Daoy (cell line): Measurements from ENCODE around the gene KRTAP4-3. TPM values are rescaled to one million over a fixed set of nuclear protein-coding genes. Genes with fewer than 3 reads are reported as not detected.
"Not testable (repeated sequence)": the region's sequence is repeated elsewhere in the genome, so short reads cannot be mapped to it uniquely, and the experiment has no call there.

Experiments used
- DNase-seq: peaks from one replicate; pipeline ENCODE4 v3.0.0-alpha.2; 2015; ENCODE audit warnings: low read depth
- total RNA-seq: library from RNA; depleted of rRNA; stranded (reverse); fragments of >200 nt; shearing (Covaris generic); gene quantifications from 2 replicates; pipeline ENCODE4 v1.2.3, GENCODE V29; 2014

Gene KRTAP4-3
- total RNA-seq, 1 experiment from 2014 or later: not detected

GRCh38 chr17:41153856-41154255, 14.2 kb downstream of the KRTAP4-3 start:
- DNase-seq: no peak

DNA sequence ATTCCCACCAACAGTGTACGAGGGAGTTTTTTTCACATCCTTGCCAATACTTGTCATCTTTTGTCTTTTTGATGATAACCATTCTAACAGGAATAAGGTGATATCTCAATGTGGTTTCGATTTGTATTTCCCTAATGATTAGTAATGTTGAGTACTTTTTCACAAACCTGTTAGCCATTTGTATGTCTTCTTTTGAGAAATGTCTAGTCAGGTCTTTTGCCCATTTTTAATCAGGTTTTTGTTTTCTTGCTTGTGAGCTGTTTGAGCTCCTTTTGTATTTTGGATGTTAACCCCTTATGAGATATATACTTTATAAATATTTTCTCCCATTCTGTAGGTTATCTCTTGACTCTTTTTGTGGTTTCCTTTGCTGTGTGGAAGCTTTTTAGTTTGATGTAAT, 16.5 kb downstream of the KRTAP4-3 start:
- DNase-seq: no peak

- DNase-seq: no peak
Observed at GRCh38 chr17:41150026-41150425, 18.0 kb downstream of the KRTAP4-3 start.

DNA sequence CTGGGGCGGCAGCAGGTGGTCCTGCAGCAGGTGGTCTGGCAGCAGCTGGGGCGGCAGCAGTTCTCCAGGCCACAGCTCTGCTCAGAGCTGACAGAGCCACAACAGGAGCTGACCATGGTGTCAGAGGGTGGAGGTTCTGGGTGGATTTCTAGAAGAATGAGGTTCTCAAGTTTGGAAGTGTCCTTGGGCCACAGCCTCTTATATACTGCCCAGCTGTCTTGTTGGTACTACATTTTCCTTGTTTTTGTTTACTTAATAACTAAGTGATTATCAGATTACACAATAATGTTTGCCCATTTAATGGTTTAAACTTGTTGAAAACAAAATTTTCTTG, 18.4 kb downstream of the KRTAP4-3 start, which contains the start of gene KRTAP4-5:
KRTAP4-5 (minus strand) TSS at position 174 of the 334 bp plus-strand sequence; CDS start at position 116, 58 bp downstream.
- DNase-seq: no peak

DNA sequence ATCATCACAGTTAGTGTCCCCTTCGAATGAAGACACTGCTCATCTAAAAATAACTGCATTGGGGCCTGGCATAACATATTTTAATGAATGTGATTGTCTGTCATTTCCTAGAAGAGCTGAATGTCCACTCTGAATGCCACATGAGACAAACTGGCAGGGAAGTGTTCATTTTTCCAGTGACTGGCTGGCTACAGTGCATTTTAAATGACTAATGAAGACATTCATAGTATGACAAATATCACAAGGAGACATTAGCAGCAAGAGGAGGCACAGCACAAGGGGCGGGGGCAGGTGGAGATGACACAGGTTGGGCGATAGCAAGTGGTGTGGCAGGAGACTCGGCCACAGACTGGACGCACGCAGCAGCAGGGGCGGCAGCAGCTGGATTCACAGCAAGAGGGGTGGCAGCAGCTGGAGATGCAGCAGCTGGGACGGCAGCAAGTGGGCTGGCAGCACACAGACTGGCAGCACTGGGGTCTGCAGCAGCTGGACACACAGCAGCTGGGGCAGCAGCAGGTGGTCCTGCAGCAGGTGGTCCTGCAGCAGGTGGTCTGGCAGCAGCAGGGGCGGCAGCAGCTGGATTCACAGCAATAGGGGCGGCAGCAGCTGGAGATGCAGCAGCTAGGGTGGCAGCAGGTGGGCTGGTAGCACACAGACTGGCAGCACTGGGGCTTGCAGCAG, 18.9 kb downstream of the KRTAP4-3 start:
- not testable (repeated sequence) for DNase-seq

GRCh38 chr17:41147531-41148204, 20.4 kb downstream of the KRTAP4-3 start:
- no peak for DNase-seq

GRCh38 chr17:41145261-41145660, 22.8 kb downstream of the KRTAP4-3 start:
- no peak for DNase-seq

GRCh38 chr17:41144846-41145245, 23.2 kb downstream of the KRTAP4-3 start:
- no peak for DNase-seq

DNA sequence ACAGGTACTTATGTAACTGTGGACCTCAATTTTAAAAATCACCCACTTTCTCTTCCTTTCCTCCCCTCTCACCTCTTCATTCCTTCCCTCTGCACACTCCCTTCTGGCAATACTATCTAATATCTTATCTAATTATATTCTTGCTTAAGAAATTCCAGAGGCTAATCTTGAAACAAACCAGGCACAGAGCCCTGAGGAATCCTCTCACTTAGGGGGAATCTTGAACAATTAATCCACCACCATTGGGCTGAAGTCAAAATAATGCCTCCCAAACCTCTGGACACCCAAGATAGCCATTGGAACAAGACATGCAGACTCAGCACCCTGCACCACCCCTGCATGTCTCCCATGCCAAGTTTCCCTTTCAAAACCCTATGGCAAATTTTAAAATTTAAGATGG, 26.7 kb downstream of the KRTAP4-3 start:
- no peak for DNase-seq

DNA sequence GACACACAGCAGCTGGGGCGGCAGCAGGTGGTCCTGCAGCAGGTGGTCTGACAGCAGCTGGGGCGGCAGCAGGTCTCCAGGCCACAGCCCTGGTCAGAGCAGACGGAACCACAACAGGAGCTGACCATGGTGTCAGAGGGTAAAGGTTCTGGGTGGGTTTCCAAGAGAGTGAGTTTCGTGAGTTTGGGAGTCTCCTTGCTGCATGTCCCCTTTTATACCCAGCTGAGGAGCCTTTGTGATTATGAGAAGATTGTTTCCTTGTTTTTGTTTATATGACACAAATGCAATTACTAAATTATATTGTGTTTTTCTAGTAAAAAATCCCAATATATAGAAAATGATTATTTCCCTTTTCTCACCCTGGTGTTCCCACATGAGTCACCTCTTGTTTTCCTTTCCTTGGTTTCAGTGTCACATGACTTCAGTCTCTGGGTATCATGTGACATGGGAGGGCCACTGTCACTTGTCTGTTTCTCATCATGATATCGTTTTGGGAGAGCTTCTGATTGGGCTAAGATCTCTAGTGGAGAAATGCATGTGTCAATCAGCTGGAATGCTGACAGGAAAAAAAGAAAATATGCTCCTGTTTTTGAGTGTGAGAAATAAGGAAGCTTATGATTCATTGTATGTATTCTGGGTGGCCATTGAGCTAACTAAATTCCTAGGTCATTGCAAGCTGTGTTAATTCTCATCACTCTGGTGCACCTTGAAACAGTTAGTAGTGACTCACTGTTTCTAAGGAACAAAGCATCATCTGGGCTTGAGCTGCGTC, 27.5 kb downstream of the KRTAP4-3 start, which contains the start of gene KRTAP4-6:
KRTAP4-6 (minus strand) TSS at position 185 of the 772 bp plus-strand sequence; CDS start at position 128, 57 bp downstream.
- peak; percentile 46 for DNase-seq

DNA sequence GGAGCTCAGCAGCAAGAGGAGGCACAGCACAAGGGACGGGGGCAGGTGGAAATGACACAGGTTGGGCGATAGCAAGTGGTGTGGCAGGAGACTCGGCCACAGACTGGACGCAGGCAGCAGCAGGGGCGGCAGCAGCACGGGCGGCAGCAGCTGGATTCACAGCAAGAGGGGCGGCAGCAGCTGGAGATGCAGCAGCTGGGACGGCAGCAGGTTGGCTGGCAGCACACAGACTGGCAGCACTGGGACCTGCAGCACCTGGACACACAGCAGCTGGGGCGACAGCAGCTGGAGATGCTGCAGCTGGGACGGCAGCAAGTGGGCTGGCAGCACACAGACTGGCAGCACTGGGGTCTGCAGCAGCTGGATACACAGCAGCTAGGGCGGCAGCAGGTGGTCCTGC, 28.2 kb downstream of the KRTAP4-3 start:
- not testable (repeated sequence) for DNase-seq

DNA sequence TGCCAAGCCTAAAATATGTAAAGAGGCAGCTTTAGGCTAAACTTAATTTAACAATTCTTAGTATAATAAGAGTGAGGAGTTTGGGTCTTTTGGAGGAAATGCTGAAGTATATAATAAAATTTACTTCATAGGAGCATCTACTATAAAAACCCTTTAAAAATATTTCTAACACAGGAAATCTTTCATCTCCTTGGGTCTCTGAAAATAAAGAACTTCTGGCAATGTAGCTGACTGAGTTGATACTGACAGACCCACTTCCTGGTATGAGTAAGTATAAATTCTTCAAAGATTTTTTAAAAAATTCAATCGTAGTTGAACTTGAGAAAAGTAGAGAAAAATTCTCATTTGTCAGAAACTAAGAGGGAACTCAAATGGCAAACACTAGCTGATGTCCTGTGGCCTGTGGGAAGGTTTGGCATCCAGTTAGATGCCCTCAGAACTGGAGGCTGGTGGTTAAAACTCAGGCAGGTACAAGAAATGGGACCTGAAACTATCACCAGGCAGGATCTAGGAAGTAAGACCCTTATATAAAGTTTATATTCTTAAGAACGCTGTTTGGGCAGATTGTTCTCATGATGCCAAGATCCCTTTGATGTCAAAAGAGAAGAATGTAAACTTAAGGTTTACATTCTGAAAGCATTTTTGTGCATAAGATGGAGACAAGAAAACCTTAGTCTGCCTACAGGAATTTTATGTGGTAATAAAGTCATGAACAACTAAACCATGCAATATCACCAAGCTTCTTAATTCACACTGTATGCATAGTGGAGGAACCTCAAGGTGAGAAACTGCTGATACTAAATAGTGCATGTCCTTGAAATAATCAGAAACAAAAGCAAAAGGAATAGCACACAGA, 33.9 kb downstream of the KRTAP4-3 start:
- no peak for DNase-seq

DNA sequence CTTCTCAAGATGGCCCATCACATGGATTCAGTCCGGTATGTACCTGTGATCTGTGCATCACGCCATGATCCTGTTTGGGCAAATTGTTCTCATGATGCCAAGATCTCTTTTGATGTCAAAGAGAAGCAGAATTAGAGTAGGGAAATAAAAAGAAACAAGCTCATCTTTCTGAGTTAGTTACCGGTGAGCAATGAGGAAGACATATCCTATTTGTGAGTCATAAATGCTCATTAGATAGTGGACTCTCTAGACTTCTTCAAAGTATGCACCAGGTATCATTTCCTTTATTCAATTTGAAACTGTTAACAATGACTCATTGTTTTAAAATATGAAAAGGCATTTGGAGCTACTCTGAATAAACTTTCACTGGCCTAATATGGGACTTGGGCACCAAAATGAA, 36.0 kb downstream of the KRTAP4-3 start:
- no peak for DNase-seq

GRCh38 chr17:41127371-41127770, 40.6 kb downstream of the KRTAP4-3 start:
- DNase-seq: no peak

DNA sequence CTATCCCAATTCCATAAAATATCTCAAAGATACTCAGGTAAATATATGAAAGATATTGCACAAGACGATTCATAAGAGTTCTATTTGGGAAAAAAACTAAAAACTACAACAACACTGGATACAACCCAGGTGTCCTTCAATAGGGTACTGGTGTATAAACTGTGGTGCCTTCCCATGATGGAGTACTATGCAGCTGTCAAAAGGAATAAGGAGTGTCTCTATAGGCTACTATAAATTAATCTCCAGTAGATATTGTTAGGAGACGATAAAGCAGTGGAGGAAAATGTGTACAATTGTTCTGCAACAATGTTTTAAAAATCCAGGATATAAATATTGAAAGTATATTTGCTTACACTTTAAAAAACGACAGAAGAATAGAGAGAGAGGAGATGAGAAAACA, 41.6 kb downstream of the KRTAP4-3 start:
- DNase-seq: no peak

DNA sequence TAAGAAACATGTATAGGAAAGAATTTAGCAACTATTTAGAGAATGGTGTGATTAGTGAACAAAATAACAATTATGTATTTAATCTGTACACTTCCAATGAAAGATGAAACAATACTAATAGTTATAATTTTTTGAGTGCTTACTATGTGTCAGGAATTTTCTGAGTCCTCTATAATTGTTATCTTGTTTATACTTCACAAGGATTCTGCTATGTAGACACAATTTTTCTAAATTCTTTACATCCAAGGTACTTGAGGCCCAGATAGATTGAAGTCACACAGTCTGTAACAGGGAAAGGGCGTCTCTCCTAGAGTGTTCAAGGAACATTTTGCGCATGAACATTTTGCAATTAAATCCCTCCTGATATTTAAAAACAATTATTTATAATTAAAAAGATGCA, 43.0 kb downstream of the KRTAP4-3 start:
- no peak for DNase-seq

GRCh38 chr17:41123991-41124371, 44.0 kb downstream of the KRTAP4-3 start, which contains the start of gene KRTAP4-12:
Gene KRTAP4-12 (minus strand): TSS chr17:41124182. CDS start chr17:41124122, 60 bp downstream.
- DNase-seq: not testable (repeated sequence)

GRCh38 chr17:41123292-41123990, 44.6 kb downstream of the KRTAP4-3 start:
- not testable (repeated sequence) for DNase-seq

GRCh38 chr17:41121742-41122141, 46.3 kb downstream of the KRTAP4-3 start:
- no peak for DNase-seq
